Measurements from ENCODE around the gene ROBO1.

Gene ROBO1

DNA sequence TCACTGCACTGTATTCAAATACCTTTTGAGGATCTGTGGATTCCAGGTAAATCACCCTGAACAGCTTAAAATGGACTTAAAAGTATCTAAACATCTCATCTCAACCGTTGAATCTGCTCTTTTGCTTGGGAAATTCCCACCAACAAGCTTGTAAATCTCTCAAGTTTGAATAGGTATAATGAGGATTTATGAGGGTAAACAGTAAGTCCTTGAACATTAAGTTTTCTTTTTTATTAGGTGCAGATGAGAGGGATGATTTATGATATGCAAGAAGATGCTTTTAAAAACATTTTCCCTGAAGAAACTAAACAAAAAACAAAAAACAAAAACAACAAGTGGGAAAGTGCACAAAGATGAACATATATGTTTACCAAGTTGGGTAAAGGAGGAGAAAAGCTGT is 290.6 kb downstream of the ROBO1 start:
- Histone ChIP-seq H3K27ac (ENCODE audit: low read length) (no peak overlapping the region), H3K4me1 (ENCODE audit: low read length) (no peaks in the 10 kb centered on the region), H3F3A (ENCODE audit: insufficient read depth, low read length) (no peaks in the 10 kb centered on the region), H3K9me2 (replicated peaks; ENCODE audit: insufficient read depth, low read length) (no peaks in the 10 kb centered on the region), H3K79me2 (ENCODE audit: low read length) (no peaks in the 10 kb centered on the region), H3K4me3 (ENCODE audit: low read length) (no peak overlapping the region), H3K9ac (ENCODE audit: low read length) (no peak overlapping the region), H3K27me3 (replicated peaks; ENCODE audit: insufficient read depth, low read length) (no peaks in the 10 kb centered on the region), H3K4me2 (ENCODE audit: low read depth, low read length) (no peak overlapping the region), H2AFZ (ENCODE audit: low read length) (no peak overlapping the region), H3K36me3 (replicated peaks; ENCODE audit: insufficient read depth, low read length) (no peaks in the 10 kb centered on the region), H4K20me1 (ENCODE audit: insufficient read depth, low read length) (no peaks in the 10 kb centered on the region), H3K9me3 (replicated peaks; ENCODE audit: insufficient read depth, low read length) (no peaks in the 10 kb centered on the region)
- no peak for DNase-seq
- TF ChIP-seq, protein P1, sequence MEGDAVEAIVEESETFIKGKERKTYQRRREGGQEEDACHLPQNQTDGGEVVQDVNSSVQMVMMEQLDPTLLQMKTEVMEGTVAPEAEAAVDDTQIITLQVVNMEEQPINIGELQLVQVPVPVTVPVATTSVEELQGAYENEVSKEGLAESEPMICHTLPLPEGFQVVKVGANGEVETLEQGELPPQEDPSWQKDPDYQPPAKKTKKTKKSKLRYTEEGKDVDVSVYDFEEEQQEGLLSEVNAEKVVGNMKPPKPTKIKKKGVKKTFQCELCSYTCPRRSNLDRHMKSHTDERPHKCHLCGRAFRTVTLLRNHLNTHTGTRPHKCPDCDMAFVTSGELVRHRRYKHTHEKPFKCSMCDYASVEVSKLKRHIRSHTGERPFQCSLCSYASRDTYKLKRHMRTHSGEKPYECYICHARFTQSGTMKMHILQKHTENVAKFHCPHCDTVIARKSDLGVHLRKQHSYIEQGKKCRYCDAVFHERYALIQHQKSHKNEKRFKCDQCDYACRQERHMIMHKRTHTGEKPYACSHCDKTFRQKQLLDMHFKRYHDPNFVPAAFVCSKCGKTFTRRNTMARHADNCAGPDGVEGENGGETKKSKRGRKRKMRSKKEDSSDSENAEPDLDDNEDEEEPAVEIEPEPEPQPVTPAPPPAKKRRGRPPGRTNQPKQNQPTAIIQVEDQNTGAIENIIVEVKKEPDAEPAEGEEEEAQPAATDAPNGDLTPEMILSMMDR (IDR thresholded peaks at IDR 0.05; ENCODE audit: low read length): no peak
- TF ChIP-seq EZH2phosphoT487 (IDR thresholded peaks at IDR 0.05; ENCODE audit: low read length) (no peak), EZH2 (optimal IDR thresholded peaks at IDR 0.05; ENCODE audit: low read depth, low read length) (no peak)

DNA sequence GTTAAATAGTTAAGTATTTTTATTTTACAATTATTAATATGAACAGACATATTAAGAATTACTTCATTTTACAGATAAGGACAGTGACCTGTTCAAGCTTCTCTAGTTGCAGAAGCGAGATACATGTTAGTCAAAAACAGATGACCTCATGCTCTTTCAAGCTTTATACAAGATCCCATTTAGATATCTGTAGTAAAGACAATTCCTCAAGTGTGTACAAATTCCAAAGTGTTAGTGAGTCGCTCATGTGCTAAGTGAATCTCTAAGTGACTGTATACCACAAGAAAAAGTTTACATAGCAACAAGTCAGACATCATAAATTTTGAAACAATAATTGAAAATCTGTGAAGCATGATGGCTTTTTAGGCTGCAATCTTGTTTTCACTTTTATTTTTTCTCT is 293.8 kb downstream of the ROBO1 start:
- no peaks in the 10 kb centered on the region for H3K27me3 ChIP-seq (replicated peaks; ENCODE audit: insufficient read depth, low read length)
- H3K9me3 ChIP-seq (replicated peaks; ENCODE audit: insufficient read depth, low read length): no peaks in the 10 kb centered on the region
- TF ChIP-seq EZH2 (optimal IDR thresholded peaks at IDR 0.05; ENCODE audit: low read depth, low read length) (no peak), EZH2phosphoT487 (IDR thresholded peaks at IDR 0.05; ENCODE audit: low read length) (no peak)
- TF ChIP-seq, protein P1 (IDR thresholded peaks at IDR 0.05; ENCODE audit: low read length): no peak
- no peak overlapping the region for H3K4me3 ChIP-seq (ENCODE audit: low read length)
- no peaks in the 10 kb centered on the region for H3F3A ChIP-seq (ENCODE audit: insufficient read depth, low read length)
- H3K36me3 ChIP-seq (replicated peaks; ENCODE audit: insufficient read depth, low read length): no peaks in the 10 kb centered on the region
- no peak overlapping the region for H3K4me2 ChIP-seq (ENCODE audit: low read depth, low read length)
- DNase-seq: no peak
- H3K9me2 ChIP-seq (replicated peaks; ENCODE audit: insufficient read depth, low read length): no peaks in the 10 kb centered on the region
- H3K27ac ChIP-seq (ENCODE audit: low read length): no peak overlapping the region
- H3K9ac ChIP-seq (ENCODE audit: low read length): no peak overlapping the region
- no peak overlapping the region for H2AFZ ChIP-seq (ENCODE audit: low read length)
- H3K79me2 ChIP-seq (ENCODE audit: low read length): no peaks in the 10 kb centered on the region
- H3K4me1 ChIP-seq (ENCODE audit: low read length): no peaks in the 10 kb centered on the region
- H4K20me1 ChIP-seq (ENCODE audit: insufficient read depth, low read length): no peaks in the 10 kb centered on the region

DNA sequence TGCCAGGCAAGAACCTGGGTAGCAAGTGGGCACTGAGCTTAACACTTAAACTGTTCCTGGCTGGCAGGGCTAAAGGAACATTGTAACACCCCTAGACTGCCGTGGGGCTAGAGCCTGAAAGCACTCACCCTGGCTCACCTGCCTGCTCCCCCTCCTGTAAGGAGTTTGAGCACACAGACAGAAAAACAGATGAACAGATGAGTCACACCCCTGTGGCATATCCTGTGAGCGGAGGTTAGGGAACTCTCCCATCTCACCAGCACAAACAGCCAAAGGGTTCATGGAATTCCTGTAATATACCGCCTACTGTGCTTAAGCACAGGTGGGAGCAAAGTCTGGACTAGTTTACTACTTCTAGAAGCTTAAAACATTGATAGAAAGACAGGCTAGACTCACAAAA is 300.1 kb downstream of the ROBO1 start:
- no peaks in the 10 kb centered on the region for H3K9me2 ChIP-seq (replicated peaks; ENCODE audit: insufficient read depth, low read length)
- no peak for TF ChIP-seq EZH2 (optimal IDR thresholded peaks at IDR 0.05; ENCODE audit: low read depth, low read length)
- TF ChIP-seq EZH2phosphoT487 (IDR thresholded peaks at IDR 0.05; ENCODE audit: low read length): no peak
- TF ChIP-seq, protein P1 (IDR thresholded peaks at IDR 0.05; ENCODE audit: low read length): no peak
- H3K36me3 ChIP-seq (replicated peaks; ENCODE audit: insufficient read depth, low read length): no peaks in the 10 kb centered on the region
- DNase-seq: no peak
- H3K9me3 ChIP-seq (replicated peaks; ENCODE audit: insufficient read depth, low read length): no peaks in the 10 kb centered on the region
- H3F3A ChIP-seq (ENCODE audit: insufficient read depth, low read length): no peaks in the 10 kb centered on the region
- no peak overlapping the region for H3K4me2 ChIP-seq (ENCODE audit: low read depth, low read length)
- H3K79me2 ChIP-seq (ENCODE audit: low read length): no peaks in the 10 kb centered on the region
- no peak overlapping the region for H3K4me3 ChIP-seq (ENCODE audit: low read length)
- H2AFZ ChIP-seq (ENCODE audit: low read length): no peak overlapping the region
- no peaks in the 10 kb centered on the region for H3K4me1 ChIP-seq (ENCODE audit: low read length)
- no peaks in the 10 kb centered on the region for H3K27me3 ChIP-seq (replicated peaks; ENCODE audit: insufficient read depth, low read length)
- no peak overlapping the region for H3K27ac ChIP-seq (ENCODE audit: low read length)
- no peak overlapping the region for H3K9ac ChIP-seq (ENCODE audit: low read length)
- H4K20me1 ChIP-seq (ENCODE audit: insufficient read depth, low read length): no peaks in the 10 kb centered on the region

Data from MM.1S (cell line).